Measurements from ENCODE around the gene CTSA.

Gene CTSA

GRCh38 chr20:45913116-45913515, 22.0 kb downstream of the CTSA start:
- H3K14ac ChIP-seq (ENCODE audit: low read length): no peak overlapping the region
- H3K4me1 ChIP-seq (ENCODE audit: control insufficient read depth in 2 of 2, insufficient read depth in 1 of 2, low read depth in 1 of 2, low read length in 2 of 2): peaks cover 6 to 12% of the 10 kb centered on the region in 2 donors
- H3K9me3 ChIP-seq (replicated peaks in 1 of 2; ENCODE audit: control insufficient read depth in 2 of 2, insufficient read depth in 1 of 2, low read depth in 1 of 2, low read length in 2 of 2): no peaks in the 10 kb centered on the region

GRCh38 chr20:45917790-45918141, 26.6 kb downstream of the CTSA start:
- Histone ChIP-seq H3K4me2 (ENCODE audit: insufficient read depth, low read length, poor library complexity, severe bottlenecking) (no peak overlapping the region), H2BK12ac (ENCODE audit: low read length) (no peak overlapping the region), H3K79me1 (ENCODE audit: low read depth, low read length) (no peaks in the 10 kb centered on the region), H2AK5ac (ENCODE audit: low read depth, low read length) (no peak overlapping the region), H3K4me3 (ENCODE audit: low read length in 2 of 2) (no peak overlapping the region), H3K9me3 (replicated peaks in 1 of 2; ENCODE audit: control insufficient read depth in 2 of 2, insufficient read depth in 1 of 2, low read depth in 1 of 2, low read length in 2 of 2) (no peaks in the 10 kb centered on the region), H3K23ac (ENCODE audit: low read depth, low read length, poor library complexity) (no peak overlapping the region), H3K18ac (ENCODE audit: low read length) (no peak overlapping the region), H3K27me3 (ENCODE audit: control insufficient read depth in 3 of 3, insufficient read depth in 3 of 3, low read depth in 1 of 3, low read length in 3 of 3) (peaks cover 0 to 3% (median 0%) of the 10 kb centered on the region in 3 experiments), H3K36me3 (replicated peaks in 1 of 2; ENCODE audit: control insufficient read depth in 2 of 2, insufficient read depth in 2 of 2, low read length in 2 of 2) (no peaks in the 10 kb centered on the region), H3K4me1 (ENCODE audit: control insufficient read depth in 2 of 2, insufficient read depth in 1 of 2, low read depth in 1 of 2, low read length in 2 of 2) (peaks cover 0 to 8% of the 10 kb centered on the region in 2 donors), H3K14ac (ENCODE audit: low read length) (no peak overlapping the region), H2BK120ac (ENCODE audit: low read depth, low read length) (no peak overlapping the region), H4K91ac (ENCODE audit: low read depth, low read length, poor library complexity) (no peak overlapping the region), H3K27ac (replicated peaks; ENCODE audit: low read length) (no peak overlapping the region), H2BK5ac (ENCODE audit: low read length) (no peak overlapping the region), H3K4ac (ENCODE audit: low read length) (no peak overlapping the region), H4K8ac (ENCODE audit: low read depth, low read length) (no peak overlapping the region), H3K9ac (ENCODE audit: low read depth, low read length, poor library complexity) (no peak overlapping the region), H2AFZ (ENCODE audit: low read length) (peak overlapping the region; percentile 75), H2BK15ac (ENCODE audit: low read length) (no peak overlapping the region)
- DNase-seq (ENCODE audit: low spot score): no peak
- WGBS, 2 donors (ENCODE audit: extremely low coverage in 2 of 2, insufficient read length in 2 of 2, insufficient replicate concordance in 1 of 2): no CpG with 5 or more reads among the region's 5 CpGs

More at GRCh38 chr20:45913116-45913515, 22.0 kb downstream of the CTSA start:
- Histone ChIP-seq H3K4me3 (ENCODE audit: low read length in 2 of 2) (no peak overlapping the region), H3K27me3 (ENCODE audit: control insufficient read depth in 3 of 3, insufficient read depth in 3 of 3, low read depth in 1 of 3, low read length in 3 of 3) (no peaks in the 10 kb centered on the region), H2BK12ac (ENCODE audit: low read length) (no peak overlapping the region), H3K27ac (replicated peaks; ENCODE audit: low read length) (no peak overlapping the region), H3K79me1 (ENCODE audit: low read depth, low read length) (no peaks in the 10 kb centered on the region), H2AFZ (ENCODE audit: low read length) (no peak overlapping the region), H4K91ac (ENCODE audit: low read depth, low read length, poor library complexity) (no peak overlapping the region), H3K9ac (ENCODE audit: low read depth, low read length, poor library complexity) (no peak overlapping the region), H3K4me2 (ENCODE audit: insufficient read depth, low read length, poor library complexity, severe bottlenecking) (no peak overlapping the region), H2BK15ac (ENCODE audit: low read length) (no peak overlapping the region), H2BK120ac (ENCODE audit: low read depth, low read length) (no peak overlapping the region), H3K36me3 (replicated peaks in 1 of 2; ENCODE audit: control insufficient read depth in 2 of 2, insufficient read depth in 2 of 2, low read length in 2 of 2) (peaks cover 10 to 21% of the 10 kb centered on the region in 2 donors), H3K4ac (ENCODE audit: low read length) (no peak overlapping the region), H3K18ac (ENCODE audit: low read length) (no peak overlapping the region), H4K8ac (ENCODE audit: low read depth, low read length) (no peak overlapping the region), H3K23ac (ENCODE audit: low read depth, low read length, poor library complexity) (no peak overlapping the region), H2BK5ac (ENCODE audit: low read length) (no peak overlapping the region), H2AK5ac (ENCODE audit: low read depth, low read length) (no peak overlapping the region)
- no peak for DNase-seq (ENCODE audit: low spot score)
- no CpG with 5 or more reads among the region's 5 CpGs for WGBS, 2 donors (ENCODE audit: extremely low coverage in 2 of 2, insufficient read length in 2 of 2, insufficient replicate concordance in 1 of 2)

GRCh38 chr20:45918182-45918737, 27.1 kb downstream of the CTSA start:
- no peak overlapping the region for H4K8ac ChIP-seq (ENCODE audit: low read depth, low read length)
- no peak overlapping the region for H4K91ac ChIP-seq (ENCODE audit: low read depth, low read length, poor library complexity)
- no peak overlapping the region for H2BK12ac ChIP-seq (ENCODE audit: low read length)
- H3K36me3 ChIP-seq (replicated peaks in 1 of 2; ENCODE audit: control insufficient read depth in 2 of 2, insufficient read depth in 2 of 2, low read length in 2 of 2): no peaks in the 10 kb centered on the region
- no peak overlapping the region for H3K4ac ChIP-seq (ENCODE audit: low read length)
- no peak overlapping the region for H3K27ac ChIP-seq (replicated peaks; ENCODE audit: low read length)
- H3K9ac ChIP-seq (ENCODE audit: low read depth, low read length, poor library complexity): no peak overlapping the region
- H3K79me1 ChIP-seq (ENCODE audit: low read depth, low read length): no peaks in the 10 kb centered on the region
- H2BK120ac ChIP-seq (ENCODE audit: low read depth, low read length): no peak overlapping the region
- H3K4me1 ChIP-seq (ENCODE audit: control insufficient read depth in 2 of 2, insufficient read depth in 1 of 2, low read depth in 1 of 2, low read length in 2 of 2): peaks cover 0 to 8% of the 10 kb centered on the region in 2 donors
- H2AK5ac ChIP-seq (ENCODE audit: low read depth, low read length): no peak overlapping the region
- H3K23ac ChIP-seq (ENCODE audit: low read depth, low read length, poor library complexity): no peak overlapping the region
- no peak overlapping the region for H3K18ac ChIP-seq (ENCODE audit: low read length)
- peaks cover 0 to 3% (median 0%) of the 10 kb centered on the region in 3 experiments for H3K27me3 ChIP-seq (ENCODE audit: control insufficient read depth in 3 of 3, insufficient read depth in 3 of 3, low read depth in 1 of 3, low read length in 3 of 3)
- no peak overlapping the region for H2BK5ac ChIP-seq (ENCODE audit: low read length)
- H3K4me2 ChIP-seq (ENCODE audit: insufficient read depth, low read length, poor library complexity, severe bottlenecking): no peak overlapping the region
- no peak overlapping the region for H3K14ac ChIP-seq (ENCODE audit: low read length)
- no peak overlapping the region for H3K4me3 ChIP-seq (ENCODE audit: low read length in 2 of 2)
- no peak for DNase-seq (ENCODE audit: low spot score)
- WGBS, 2 donors (ENCODE audit: extremely low coverage in 2 of 2, insufficient read length in 2 of 2, insufficient replicate concordance in 1 of 2): no CpG with 5 or more reads among the region's 5 CpGs
- H3K9me3 ChIP-seq (replicated peaks in 1 of 2; ENCODE audit: control insufficient read depth in 2 of 2, insufficient read depth in 1 of 2, low read depth in 1 of 2, low read length in 2 of 2): no peaks in the 10 kb centered on the region
- peak overlapping the region; percentile 75 for H2AFZ ChIP-seq (ENCODE audit: low read length)
- no peak overlapping the region for H2BK15ac ChIP-seq (ENCODE audit: low read length)

- H3K18ac ChIP-seq (ENCODE audit: low read length): no peak overlapping the region
- no peak overlapping the region for H3K4me2 ChIP-seq (ENCODE audit: insufficient read depth, low read length, poor library complexity, severe bottlenecking)
- no peak overlapping the region for H3K14ac ChIP-seq (ENCODE audit: low read length)
- no peak overlapping the region for H2BK120ac ChIP-seq (ENCODE audit: low read depth, low read length)
- no peak overlapping the region for H3K23ac ChIP-seq (ENCODE audit: low read depth, low read length, poor library complexity)
- no peak overlapping the region for H3K27ac ChIP-seq (replicated peaks; ENCODE audit: low read length)
- H2AK5ac ChIP-seq (ENCODE audit: low read depth, low read length): no peak overlapping the region
- H3K27me3 ChIP-seq (ENCODE audit: control insufficient read depth in 3 of 3, insufficient read depth in 3 of 3, low read depth in 1 of 3, low read length in 3 of 3): peaks cover 0 to 3% (median 0%) of the 10 kb centered on the region in 3 experiments
- H3K9me3 ChIP-seq (replicated peaks in 1 of 2; ENCODE audit: control insufficient read depth in 2 of 2, insufficient read depth in 1 of 2, low read depth in 1 of 2, low read length in 2 of 2): no peaks in the 10 kb centered on the region
- H2BK12ac ChIP-seq (ENCODE audit: low read length): no peak overlapping the region
- no peak overlapping the region for H3K4ac ChIP-seq (ENCODE audit: low read length)
- no peak overlapping the region for H2AFZ ChIP-seq (ENCODE audit: low read length)
- H3K79me1 ChIP-seq (ENCODE audit: low read depth, low read length): no peaks in the 10 kb centered on the region
- no peak overlapping the region for H3K4me3 ChIP-seq (ENCODE audit: low read length in 2 of 2)
- no peak overlapping the region for H4K91ac ChIP-seq (ENCODE audit: low read depth, low read length, poor library complexity)
- peaks cover 0 to 8% of the 10 kb centered on the region in 2 donors for H3K4me1 ChIP-seq (ENCODE audit: control insufficient read depth in 2 of 2, insufficient read depth in 1 of 2, low read depth in 1 of 2, low read length in 2 of 2)
- H4K8ac ChIP-seq (ENCODE audit: low read depth, low read length): no peak overlapping the region
- no peak overlapping the region for H2BK15ac ChIP-seq (ENCODE audit: low read length)
- H3K36me3 ChIP-seq (replicated peaks in 1 of 2; ENCODE audit: control insufficient read depth in 2 of 2, insufficient read depth in 2 of 2, low read length in 2 of 2): no peaks in the 10 kb centered on the region
- DNase-seq (ENCODE audit: low spot score): no peak
- H2BK5ac ChIP-seq (ENCODE audit: low read length): no peak overlapping the region
- H3K9ac ChIP-seq (ENCODE audit: low read depth, low read length, poor library complexity): no peak overlapping the region
- no CpG with 5 or more reads among the region's 12 CpGs for WGBS, 2 donors (ENCODE audit: extremely low coverage in 2 of 2, insufficient read length in 2 of 2, insufficient replicate concordance in 1 of 2)
These were observed 27.8 kb downstream of the CTSA start for GRCh38 chr20:45918779-45919537.

Measured in neuronal stem cell (in vitro differentiated cells).